ENCODE measurements around the gene ABCC8.
A peak's percentile ranks its signal among the peaks of the same experiment; 100 is the strongest.

Gene ABCC8
- total RNA-seq, result 0 to 14.9 (median 0.04) reads per million in 17 experiments

DNA sequence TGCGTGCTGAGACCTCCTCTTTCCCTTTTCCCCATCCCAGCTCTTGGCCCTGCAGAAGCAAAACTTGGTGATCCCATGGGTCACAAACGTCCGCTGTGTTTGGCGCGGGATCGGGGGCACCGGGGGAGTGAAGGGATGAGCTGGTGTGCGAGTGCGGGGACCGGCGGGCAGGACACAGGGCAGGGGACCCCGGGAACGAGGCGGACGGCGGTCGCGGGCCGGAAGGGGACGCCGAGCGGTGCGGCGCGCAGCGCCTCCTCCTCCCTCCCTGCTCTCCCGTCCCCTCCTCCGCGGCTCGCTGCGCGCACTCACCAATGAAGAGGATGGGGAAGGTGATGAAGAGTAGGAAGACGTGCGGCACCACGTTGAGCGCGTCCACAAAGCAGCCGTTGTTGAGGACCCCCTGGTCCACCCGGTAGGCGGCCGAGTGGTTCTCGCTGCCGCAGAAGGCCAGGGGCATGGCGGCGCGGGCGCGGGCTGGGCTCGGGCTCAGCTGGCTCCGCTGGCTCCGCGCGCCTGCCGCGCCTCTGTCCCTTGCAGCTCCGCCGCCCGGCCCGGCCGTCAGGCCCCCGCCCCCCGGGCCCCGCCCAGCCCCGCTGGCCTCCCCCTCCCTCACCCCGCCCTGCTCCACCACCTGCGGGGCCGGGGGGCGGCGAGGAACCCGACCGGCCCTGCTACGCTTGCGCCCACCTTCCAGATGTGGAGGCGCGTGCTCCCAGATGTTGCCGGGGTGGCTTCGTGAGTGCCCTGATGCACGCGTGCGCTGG lies at the start of gene ABCC8:
Gene ABCC8 (minus strand): TSS at position 529 of the 767 bp plus-strand sequence. CDS start 69 bp downstream, at position 460.
- DNase-seq, result no peak

DNA sequence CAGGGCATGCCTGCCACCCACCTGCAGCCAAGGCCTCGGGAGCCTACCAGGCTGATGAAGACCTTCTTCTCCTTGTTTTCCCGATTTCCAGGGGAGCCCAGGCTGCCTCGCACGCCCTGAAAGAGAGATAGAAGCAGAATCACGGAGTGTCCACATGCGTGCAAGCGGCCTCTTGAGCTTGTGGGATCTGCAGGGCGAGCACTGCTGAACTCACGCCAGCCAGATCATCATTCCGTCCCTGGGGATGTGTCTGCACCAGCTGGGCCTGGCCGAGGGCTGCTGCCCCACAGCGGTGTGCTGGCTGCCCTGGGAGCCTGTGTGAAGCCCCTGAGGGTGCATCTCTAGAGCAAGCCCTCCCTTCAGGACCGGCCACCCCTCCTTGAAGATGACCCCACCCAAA lies 49.7 kb upstream of the ABCC8 start:
- no peak for DNase-seq

DNA sequence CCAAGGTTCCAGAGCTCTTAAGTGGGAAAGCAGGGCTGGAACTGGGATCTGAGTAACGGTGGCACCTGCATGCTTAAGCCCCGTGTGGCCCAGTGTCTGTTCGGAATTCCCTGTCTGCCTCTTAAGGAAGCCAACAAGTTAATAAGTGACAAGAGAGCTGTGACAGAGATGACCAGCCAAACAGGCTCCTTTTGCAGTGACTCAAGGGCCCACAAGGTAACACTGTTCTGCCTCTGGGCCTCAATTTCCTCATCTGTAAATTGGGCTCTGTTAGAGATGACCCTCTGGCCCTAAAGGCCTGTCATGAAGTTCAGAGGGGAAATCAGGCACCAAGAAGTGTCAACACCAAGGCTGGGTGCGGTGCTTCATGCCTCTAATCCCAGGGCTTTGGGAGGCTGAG lies 48.9 kb upstream of the ABCC8 start:
- DNase-seq, result no peak

DNA sequence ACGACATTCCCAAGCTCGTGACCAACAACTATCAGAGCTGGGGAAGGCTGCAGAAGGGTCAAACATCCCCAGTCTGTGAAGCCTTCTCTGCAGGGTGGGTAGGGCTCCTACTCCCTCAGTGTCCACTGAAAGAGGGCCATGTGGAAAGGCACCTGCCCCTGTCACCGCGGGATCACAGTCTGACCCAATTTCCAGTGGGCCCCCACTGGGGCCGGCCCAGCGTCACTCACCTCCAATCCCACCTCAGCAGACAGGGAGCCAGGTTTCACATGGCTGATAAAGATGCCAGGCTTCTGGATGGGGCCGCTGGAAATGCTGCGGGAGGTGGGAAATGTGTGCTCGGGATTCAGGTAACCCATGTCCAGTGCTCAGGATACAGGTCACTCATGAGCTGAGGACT lies 47.6 kb upstream of the ABCC8 start:
- no peak for DNase-seq

DNA sequence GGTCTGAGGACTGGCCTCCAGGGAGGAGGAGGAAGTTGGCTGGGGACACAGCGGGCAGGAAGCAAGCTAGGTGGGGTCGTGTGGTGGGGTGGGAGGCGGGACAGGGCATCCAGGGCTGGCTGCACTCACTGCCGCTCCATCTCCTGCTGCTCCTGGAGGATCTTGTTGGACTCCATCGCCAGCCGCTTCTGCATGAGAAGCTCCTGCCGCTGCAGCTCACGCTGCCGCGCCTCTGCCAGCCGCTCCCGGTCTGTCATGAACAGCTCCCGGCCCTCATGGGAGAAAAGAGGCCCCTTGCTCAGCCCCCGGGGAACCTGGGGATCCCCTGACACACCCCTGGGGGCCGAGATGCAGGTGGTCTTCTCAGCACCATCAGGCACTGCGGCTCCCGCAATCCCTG lies 46.0 kb upstream of the ABCC8 start:
- no peak for DNase-seq

DNA sequence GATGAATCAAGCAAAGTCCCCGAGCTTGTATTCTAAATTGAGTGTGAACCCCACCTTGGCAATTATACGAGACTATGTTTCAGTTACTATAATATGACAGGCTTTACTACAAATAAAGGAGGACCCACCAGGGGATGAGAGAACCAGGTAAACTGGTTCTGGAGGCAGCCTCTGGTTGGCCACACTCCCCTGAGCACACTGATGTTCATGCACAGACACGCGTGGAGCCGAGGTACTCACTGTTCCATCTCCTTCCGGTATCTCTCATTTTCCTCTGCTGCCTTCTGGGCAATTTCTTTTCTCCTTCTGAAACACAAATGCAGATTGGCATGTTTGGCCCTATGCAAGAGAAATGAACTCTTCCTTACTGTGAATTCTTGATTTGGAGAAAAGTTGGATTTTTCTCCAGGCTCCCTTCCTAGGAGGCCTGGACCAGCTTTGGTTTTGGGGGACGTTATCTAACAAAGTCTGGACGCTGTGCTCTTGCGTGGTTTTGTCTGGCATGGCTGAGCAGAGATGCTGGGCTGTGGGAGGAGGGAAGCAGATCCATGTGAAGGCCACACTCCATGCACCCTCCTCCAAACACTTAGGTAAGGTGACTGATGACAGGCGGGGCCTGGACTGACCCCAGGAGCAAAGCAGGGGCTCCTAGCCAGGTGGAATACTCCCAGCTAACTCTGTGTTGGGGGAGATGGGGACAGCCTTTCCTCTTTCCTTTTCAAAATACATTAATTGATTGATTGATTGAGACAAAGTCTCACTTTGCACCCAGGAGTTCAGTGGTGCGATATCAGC lies 44.7 kb upstream of the ABCC8 start:
- no peak for DNase-seq

DNA sequence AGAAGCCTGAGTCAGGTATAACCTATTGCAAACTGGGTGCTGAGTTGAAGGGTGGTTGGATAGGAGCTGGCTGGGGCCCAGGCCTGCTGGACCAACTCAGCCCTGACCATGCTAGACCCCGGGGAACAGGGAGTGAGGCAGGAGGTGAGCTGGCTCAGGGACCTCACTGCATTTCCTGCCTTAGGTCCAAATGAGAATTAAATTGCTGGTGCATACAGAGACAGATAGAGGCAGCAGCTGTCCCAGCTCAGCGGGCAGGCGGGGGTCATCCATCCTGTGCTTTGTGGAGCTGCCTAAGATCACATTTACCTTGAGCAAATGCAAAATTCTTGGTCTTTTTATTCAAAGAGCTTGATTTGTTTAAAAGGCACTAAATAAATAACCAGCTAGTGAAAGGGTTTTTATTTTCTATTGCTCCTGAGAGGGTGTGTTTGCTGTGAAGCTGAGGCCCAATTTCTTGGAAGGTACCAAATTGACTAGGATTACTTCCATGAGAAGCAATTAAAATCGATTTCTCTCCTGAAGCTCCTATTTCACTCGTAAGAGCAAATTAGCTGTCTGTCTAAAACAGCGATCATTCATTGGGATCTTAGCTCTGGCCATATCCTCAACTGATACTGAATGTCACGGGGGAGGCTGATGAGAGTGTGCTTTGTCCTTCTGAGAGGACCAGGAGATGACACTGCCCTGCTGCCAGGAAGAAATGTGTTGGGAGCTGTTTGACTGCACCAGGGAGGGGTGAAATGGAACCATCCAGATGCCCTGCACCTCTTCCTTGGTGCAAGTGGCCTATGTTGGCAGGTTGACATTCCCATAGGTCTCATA lies 42.6 kb upstream of the ABCC8 start:
- DNase-seq, result no peak

DNA sequence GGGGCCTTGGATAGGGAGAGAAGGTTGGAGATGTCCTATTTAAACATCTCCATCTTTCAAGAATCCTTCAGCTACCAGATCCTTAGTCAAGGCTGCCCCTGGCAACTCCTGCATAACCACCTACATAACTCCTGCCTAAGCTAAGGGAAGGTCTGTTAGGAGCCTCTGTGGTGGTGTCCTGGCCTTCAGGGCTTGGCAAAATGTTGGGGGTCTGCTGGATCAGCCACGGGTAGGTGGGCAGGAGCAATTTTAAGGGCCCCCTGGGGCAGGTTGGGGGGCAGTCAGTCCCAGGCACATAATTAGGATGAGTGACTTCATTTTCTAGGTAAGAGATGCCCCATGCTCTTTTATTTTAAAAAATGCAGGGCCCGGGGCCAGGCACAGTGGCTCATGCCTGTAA lies 41.7 kb upstream of the ABCC8 start:
- DNase-seq, result no peak

DNA sequence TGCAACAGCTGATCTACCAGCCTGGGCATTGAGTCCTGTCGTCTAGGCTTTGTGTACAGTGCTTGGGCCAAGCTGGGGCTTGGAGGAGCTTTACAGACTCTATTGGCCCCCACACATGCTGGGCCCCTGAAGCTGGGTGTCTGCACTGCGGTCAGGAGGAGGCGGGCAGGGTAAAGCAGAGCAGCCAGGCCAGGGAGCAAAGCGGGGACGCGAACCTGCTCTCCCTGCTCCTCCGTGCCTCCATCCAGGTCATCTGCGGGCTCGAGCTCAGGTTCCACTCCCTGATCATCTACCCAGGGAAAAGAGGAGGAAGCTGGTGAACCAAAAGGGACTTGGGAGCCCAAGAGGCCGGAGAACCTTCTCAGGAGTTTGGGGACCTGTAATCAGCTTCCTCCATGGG lies 40.5 kb upstream of the ABCC8 start:
- no peak for DNase-seq

DNA sequence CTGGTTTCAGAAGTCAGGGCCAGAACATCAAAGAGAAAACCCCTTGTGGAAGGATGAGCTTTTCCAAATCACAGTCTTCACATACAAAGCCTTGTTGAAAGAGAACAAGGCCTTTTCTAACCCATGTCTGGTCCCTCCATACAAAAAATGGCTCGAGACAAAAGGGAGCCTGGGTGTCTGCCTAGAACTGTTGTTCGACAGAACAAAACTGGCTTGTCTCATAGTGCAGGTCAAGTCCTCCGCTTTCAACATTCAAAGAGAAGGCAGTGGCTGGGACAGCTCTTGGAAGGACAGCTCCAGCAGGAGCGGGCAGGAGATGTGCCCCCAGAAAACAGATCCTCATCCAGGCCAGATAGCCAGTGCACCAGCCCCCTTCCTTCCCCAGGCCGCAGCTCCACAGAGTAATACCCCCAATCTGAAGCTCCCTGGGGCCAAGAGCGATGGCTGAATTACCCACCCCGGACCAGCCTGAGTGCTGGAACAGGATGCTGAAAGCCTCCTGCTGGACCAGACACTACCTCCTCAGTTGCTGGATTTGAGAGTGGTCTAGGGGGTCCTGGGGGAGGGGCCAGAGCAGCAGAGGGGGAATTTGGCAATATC lies 40.0 kb upstream of the ABCC8 start:
- DNase-seq, result no peak

DNA sequence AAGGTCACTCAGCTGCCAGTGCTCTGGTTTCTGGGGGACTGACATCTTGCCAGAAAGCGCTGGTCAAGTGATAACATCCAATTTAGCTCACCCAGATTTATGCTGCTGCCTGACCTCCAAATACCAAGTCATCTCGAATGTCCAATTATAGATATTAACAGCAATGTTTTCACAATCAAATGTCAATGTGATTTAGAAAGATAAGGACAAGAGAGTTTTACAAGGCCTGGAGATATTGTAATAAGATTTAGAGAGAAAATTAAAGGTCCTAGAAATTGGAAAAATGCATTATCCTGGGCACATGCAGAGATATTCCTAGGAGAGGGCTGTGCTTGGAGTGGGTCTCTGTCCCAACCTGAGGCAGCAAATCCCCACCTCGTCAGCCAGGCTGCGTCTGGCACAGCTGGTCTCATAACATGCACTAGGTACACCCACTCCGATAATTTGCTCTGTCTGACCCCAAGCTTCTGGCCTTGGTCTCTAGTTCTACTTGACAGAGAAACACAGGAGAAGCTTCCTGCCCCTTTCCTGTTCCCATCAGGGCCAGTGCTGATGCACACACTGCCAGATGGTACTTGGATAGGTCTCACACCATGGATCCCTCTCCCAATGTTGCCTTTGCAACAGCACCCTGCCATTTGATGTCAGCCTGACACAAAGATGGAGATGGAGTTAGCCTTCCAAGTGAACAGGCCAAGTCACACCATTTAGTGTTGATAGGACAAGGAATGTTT lies 39.0 kb upstream of the ABCC8 start:
- DNase-seq, result no peak

DNA sequence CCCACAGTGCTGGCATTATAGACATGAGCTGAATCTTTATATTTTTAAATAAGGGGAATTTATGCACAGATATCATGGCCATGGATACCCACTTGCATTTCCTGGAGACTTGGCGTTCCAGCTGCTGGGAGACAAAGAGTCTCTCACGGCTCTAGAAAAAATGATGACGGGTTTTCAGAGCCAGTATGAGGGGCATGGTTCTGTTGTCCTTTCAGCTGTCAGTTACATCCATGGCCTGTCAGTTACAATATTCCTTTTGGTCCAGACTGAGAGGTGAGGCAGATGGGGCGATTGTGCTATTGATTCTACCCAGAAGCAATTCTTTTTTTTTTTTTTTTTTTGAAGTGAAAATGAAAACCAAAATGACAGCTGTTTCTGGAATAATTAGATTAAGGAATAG lies 37.8 kb upstream of the ABCC8 start:
- no peak for DNase-seq

DNA sequence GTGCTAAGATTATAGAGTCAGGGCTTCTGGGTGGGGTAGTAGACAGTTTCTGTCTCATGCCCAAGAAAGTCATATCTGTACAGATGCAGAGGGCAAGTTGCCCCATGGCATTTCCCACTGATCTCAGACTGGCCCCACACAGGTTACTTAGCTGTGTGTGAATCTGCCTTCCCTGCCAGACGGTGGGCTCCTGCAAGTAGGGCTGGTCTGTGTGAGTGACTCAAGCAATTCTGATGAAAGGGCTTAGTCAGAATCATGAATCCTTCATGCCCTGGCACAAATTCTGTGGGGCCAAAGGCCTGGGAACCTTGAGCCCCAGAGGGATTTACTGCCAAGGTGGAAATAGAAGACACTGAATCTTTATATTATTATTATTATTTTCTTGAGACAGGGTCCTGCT lies 37.2 kb upstream of the ABCC8 start:
- no peak for DNase-seq

DNA sequence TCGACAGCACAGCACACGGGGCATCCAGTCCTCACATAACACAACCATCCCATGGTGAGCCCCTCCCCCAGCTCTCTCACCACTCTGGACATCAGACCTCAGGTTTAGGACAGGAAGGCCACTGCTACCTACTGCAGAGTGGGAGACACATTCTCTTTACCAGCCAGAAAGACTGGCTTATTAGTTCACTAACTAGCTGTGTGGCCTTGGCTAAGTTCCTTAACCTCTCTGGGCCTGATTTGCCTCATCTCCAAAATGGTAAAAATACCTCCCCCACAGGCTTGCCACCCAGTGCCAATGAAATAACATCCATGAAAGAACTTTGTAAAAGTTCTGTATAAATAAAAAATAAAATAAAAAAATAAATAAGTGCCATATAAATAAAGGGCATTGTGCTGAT lies 35.5 kb upstream of the ABCC8 start:
- no peak for DNase-seq

DNA sequence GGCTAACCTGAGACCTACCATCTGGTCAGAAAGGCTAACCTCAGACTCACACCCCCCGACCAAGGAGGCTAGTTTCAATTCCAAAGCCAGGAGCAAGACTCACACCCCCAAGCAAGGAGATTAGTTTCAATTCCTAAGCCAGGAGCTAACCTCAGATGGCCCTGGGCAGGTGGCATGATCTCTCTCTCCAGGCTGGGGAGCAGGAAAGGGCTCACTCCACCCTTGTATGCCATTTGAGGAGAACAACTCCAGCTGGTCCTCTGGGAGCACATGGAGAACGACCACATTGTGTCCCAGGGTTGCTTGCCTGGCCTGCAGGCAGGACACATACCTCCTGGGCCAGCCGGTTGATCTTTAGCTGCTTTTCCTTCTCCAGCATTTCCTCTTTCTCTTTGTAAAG lies 34.9 kb upstream of the ABCC8 start:
- DNase-seq, result no peak

DNA sequence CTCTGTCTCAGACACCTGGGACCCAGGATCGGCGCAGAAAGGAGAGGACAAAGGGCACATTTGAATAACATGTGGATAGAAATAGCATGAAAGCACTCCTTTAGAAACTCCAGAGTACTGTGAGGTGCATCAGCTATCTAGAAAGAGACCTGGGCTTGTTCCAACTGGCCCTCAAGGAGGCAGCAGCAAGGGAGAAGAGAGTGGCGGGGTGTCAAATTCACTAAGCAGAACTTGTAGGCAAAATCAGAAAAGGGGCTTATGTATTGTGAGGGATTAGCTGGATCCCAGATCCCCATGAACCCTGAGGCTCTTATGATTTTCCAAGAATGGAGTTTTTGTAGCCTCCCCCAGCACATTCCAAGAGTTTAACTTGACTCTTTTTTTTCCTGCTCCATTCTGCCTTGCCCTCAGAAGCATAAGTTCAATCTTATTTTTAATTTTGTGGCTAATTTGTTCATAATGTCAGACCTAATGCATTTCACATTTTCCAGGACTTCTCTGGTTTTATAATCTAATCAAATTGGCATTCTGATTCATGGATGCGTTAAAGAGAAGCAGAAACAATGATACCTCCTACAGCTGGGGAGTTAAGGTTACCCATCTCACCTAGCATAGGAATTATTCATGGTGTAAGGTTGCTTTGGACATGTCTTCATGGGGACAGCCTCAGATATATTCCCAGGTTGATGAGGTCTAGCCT lies 34.0 kb upstream of the ABCC8 start:
- no peak for DNase-seq

DNA sequence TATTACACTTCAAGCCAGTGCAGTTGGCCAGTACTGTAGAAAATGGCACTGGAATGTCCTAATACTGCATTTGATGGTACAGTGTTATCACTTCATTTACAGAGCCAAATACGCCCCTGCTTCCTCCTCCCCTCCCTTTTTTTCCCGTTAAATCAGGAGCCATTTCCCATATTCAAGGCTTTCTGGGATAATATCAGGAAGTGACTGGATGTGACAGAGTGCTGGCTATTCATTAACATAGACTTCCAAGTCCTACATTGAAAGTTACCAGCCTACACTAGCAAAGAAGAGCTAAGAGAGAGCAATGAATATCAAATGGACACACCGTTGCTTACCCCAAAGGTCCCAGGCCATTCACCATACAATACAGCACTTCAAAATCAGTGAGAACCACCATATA lies 32.1 kb upstream of the ABCC8 start:
- no peak for DNase-seq

DNA sequence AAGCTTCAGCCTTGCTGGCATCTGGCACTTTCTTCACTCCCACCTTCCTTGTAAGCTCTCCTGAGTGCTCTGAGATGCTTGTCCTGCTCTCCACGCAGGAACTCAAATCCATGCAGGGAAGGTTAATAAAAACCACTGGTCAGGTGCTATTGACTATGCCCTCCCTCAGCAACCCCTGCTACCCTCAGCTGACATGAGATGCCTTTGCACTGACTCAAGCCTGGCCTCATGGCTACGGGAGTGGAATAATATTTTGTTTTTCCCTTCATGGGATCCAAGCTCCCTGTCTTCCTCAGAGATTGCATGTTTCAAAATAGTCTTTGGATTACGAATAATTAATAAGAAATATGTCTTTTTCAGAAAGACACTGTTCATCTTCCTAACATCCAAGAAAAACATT lies 31.7 kb upstream of the ABCC8 start:
- DNase-seq, result no peak

DNA sequence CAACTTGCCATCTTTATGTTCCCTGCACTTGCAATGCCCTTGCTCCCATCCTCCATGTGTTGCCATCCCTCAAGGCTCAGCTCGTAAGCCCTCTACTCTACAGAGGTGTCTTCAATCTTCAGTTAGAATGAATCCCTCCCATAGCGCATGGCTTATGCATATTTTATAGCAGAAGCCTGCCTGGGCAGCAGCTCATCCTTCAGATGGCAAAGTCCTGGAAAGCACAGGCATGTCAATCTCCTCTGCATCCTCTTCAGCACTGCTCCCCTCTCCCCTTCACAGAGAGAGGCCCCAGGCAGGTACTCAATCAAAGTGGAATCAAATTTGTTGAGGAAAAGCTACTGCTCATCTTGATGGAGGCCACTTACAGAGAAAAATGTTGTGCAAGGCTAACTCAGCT lies 31.1 kb upstream of the ABCC8 start:
- DNase-seq, result no peak

DNA sequence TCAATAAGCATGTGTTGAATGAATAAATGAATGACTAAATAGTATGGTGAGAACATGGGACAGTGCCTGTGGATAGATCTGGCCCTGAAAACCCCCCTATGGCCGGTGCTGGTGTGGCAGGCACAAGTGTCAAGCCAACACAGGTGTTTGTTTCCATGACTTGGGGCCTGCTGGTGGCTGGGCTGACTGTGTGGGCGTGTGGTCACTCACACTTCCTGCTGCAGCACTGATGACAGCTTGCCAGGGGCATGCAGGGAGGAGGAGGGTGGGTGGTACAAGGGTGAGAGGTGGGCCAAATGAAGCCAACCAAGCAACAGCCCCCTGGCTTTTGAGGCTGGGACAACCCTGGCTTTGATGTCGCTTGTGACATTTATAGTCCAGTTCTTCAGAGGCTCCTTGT lies 30.3 kb upstream of the ABCC8 start:
- DNase-seq, result peak in 3 of 4 experiments; percentile 10 to 43 (median 23)

DNA sequence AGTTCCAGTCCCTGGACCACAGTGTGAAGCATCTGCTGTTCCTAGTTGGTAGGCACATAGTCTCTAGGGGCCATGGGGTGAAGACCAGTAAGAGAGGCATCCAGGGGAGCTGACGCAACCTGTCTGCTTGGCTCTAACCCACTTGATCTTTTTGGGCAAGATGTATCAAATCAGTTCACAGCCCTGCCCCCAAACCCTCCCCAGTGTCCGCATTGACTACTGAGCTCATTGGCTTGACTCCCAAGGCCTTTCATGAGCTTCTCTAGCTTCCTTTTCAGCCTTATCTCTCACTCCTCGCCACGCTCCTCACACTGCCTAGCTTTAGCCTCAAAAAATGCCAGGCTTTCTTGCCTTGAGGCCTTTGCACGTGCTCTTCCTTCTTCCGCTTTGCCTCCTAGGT lies 29.7 kb upstream of the ABCC8 start:
- no peak for DNase-seq

DNA sequence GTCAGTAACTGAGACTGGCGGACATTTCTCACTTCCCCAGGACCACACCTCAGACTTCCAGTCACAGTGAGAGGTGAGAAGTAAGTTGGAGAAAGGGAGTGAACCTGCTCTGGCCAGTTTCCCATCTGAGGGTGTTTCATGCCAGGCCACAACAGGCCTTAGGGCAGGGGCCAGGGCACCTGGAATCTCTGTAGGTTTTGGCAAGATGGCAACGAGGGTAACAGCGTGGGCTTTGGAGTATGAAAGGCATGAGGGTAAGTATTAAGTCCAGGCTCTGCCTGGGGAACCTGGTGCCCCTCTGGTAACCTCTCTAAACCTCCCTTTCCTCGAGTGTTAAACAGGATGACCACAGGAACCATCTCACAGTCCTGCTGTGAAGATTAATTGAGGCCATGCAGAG lies 28.5 kb upstream of the ABCC8 start:
- DNase-seq, result no peak
